Body of pancreas (tissue), 4 donors: Measurements from ENCODE around the gene PTH1R. TPM values are rescaled to one million over a fixed set of nuclear protein-coding genes. Genes with fewer than 3 reads are reported as not detected.

ENCODE experiments used
- ATAC-seq: fragments of 150-250 bp; one replicate; pipeline ENCODE4 v1.9.1; 2016
- DNase-seq, 4 donors: peaks; one replicate each; pipeline ENCODE4 v3.0.0-alpha.2; 2019
- H3K27ac ChIP-seq, 4 donors: fragments of 200-600 bp; sonication (generic); 1 replicate in 3 of 4; 2 replicates in 1 of 4; pipeline versions ENCODE4 v1.5.1 to v1.6.1; 2016 to 2019; ENCODE audit warnings: mild to moderate bottlenecking in 1 of 4, mixed read lengths in 1 of 4, moderate library complexity in 1 of 4
- H3K27me3 ChIP-seq, 2 donors: fragments of 200-600 bp; sonication (generic); one replicate each; pipeline ENCODE4 v1.6.0; 2016; ENCODE audit warnings: mild to moderate bottlenecking in 1 of 2
- H3K36me3 ChIP-seq, 2 donors: fragments of 200-600 bp; sonication (generic); replicated peaks in 1 of 2; 2 replicates each; pipeline ENCODE4 v1.5.1; 2016; ENCODE audit warnings: low read depth in 2 of 2; ENCODE audit not compliant: insufficient read depth in 1 of 2
- H3K4me1 ChIP-seq: fragments of 200-600 bp; sonication (generic); one replicate; pipeline ENCODE4 v1.6.0; 2016
- H3K4me3 ChIP-seq, 2 donors: fragments of 200-600 bp; sonication (generic); 1 replicate in 1 of 2; 2 replicates in 1 of 2; pipeline ENCODE4 v1.5.1; 2016 to 2019
- H3K9me3 ChIP-seq, 3 donors: fragments of 200-600 bp; sonication (generic); 1 replicate in 2 of 3; 2 replicates in 1 of 3; pipeline ENCODE4 v1.5.1; 2016
- POLR2A ChIP-seq, 3 donors: fragments of 450-650 bp; IDR thresholded peaks; one replicate each; pipeline ENCODE4 v1.6.1; 2016; ENCODE audit warnings: antibody characterized with exemption in 3 of 3, mild to moderate bottlenecking in 2 of 3
- WGBS, 2 donors: methylation state at CpG; one replicate each; pipeline ENCODE4 v1.1.5; 2017; 5-methylcytosine and 5-hydroxymethylcytosine counted together
- intact Hi-C: fragments of 100-400 bp; cut with DNase I; formaldehyde crosslinking; loops from one replicate; pipeline ENCODE4 v1.15.1; 2023
- total RNA-seq, 2 donors: library from RNA; depleted of rRNA; stranded (reverse); fragments of >200 nt; gene quantifications; one replicate each; pipeline ENCODE4 v1.1.0, GENCODE V29; 2016
- TF ChIP-seq, protein P1 (sequence below), 7 experiments: fragments of 450-650 bp in 4 of 7; fragments of 200-600 bp in 3 of 7; sonication (generic) in 3 of 7; IDR thresholded peaks; one replicate each; pipeline ENCODE4 v1.5.1; 2016 to 2019; ENCODE audit warnings: antibody characterized with exemption in 7 of 7

PTH1R gene
- total RNA-seq, 2 donors from 2014 or later: 1.8 to 8.2 TPM

GRCh38 chr3:46943237-46944187, 66.0 kb downstream of the PTH1R start:
- peak in 2 of 3 donors; percentile 35 to 39 for TF ChIP-seq POLR2A (IDR thresholded peaks at IDR 0.05)
- TF ChIP-seq, protein P1, sequence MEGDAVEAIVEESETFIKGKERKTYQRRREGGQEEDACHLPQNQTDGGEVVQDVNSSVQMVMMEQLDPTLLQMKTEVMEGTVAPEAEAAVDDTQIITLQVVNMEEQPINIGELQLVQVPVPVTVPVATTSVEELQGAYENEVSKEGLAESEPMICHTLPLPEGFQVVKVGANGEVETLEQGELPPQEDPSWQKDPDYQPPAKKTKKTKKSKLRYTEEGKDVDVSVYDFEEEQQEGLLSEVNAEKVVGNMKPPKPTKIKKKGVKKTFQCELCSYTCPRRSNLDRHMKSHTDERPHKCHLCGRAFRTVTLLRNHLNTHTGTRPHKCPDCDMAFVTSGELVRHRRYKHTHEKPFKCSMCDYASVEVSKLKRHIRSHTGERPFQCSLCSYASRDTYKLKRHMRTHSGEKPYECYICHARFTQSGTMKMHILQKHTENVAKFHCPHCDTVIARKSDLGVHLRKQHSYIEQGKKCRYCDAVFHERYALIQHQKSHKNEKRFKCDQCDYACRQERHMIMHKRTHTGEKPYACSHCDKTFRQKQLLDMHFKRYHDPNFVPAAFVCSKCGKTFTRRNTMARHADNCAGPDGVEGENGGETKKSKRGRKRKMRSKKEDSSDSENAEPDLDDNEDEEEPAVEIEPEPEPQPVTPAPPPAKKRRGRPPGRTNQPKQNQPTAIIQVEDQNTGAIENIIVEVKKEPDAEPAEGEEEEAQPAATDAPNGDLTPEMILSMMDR (IDR thresholded peaks at IDR 0.05): no peak
- ATAC-seq (peak; percentile 47), DNase-seq (peak; percentile 71 to 89 (median 84))
- H3K36me3 ChIP-seq: no peaks in the 10 kb centered on the region
- no peaks in the 10 kb centered on the region for H3K9me3 ChIP-seq
- 14 to 17% methylated on average over 9 to 12 of the region's 12 CpGs for WGBS, 2 donors
- H3K27ac ChIP-seq: peak overlapping the region; percentile 92 to 98 (median 92)
- intact Hi-C loops: no loop called here
- no peaks in the 10 kb centered on the region for H3K27me3 ChIP-seq
- no peak overlapping the region for H3K4me3 ChIP-seq
- peaks cover 98% of the 10 kb centered on the region for H3K4me1 ChIP-seq

GRCh38 chr3:46944191-46944590, 66.7 kb downstream of the PTH1R start:
- WGBS, 2 donors: 43 to 48% methylated on average over 7 to 8 of the region's 8 CpGs
- DNase-seq (peak in 1 of 4 donors; percentile 48), ATAC-seq (no peak)
- H3K36me3 ChIP-seq: no peaks in the 10 kb centered on the region
- no peaks in the 10 kb centered on the region for H3K9me3 ChIP-seq
- H3K4me3 ChIP-seq: no peak overlapping the region
- H3K4me1 ChIP-seq: peaks cover 98% of the 10 kb centered on the region
- no peaks in the 10 kb centered on the region for H3K27me3 ChIP-seq
- no peak for TF ChIP-seq POLR2A (IDR thresholded peaks at IDR 0.05)
- TF ChIP-seq, protein P1 (IDR thresholded peaks at IDR 0.05): peak in 1 of 7 experiments; percentile 13
- intact Hi-C loops: no loop called here
- H3K27ac ChIP-seq: peak overlapping the region; percentile 92 to 98 (median 92)

- 23 to 27% methylated on average over 5 to 6 of the region's 6 CpGs for WGBS, 2 donors
- Histone ChIP-seq H3K27me3 (no peaks in the 10 kb centered on the region), H3K4me1 (peaks cover 98% of the 10 kb centered on the region), H3K9me3 (no peaks in the 10 kb centered on the region), H3K4me3 (no peak overlapping the region), H3K36me3 (no peaks in the 10 kb centered on the region), H3K27ac (peak overlapping the region; percentile 92 to 98 (median 92))
- ATAC-seq (peak; percentile 13), DNase-seq (peak; percentile 57 to 75 (median 64))
- TF ChIP-seq, protein P1 (IDR thresholded peaks at IDR 0.05): no peak
- peak in 2 of 3 donors; percentile 27 for TF ChIP-seq POLR2A (IDR thresholded peaks at IDR 0.05)
- intact Hi-C loops: no loop called here
Measured at GRCh38 chr3:46946416-46946815, 68.9 kb downstream of the PTH1R start.

GRCh38 chr3:46946856-46947545, 69.5 kb downstream of the PTH1R start:
- Histone ChIP-seq H3K4me3 (no peak overlapping the region), H3K9me3 (no peaks in the 10 kb centered on the region), H3K27me3 (no peaks in the 10 kb centered on the region), H3K4me1 (peaks cover 94% of the 10 kb centered on the region), H3K36me3 (no peaks in the 10 kb centered on the region), H3K27ac (peak overlapping the region; percentile 92 to 98 (median 92))
- 8 to 17% methylated on average over 5 to 7 of the region's 7 CpGs for WGBS, 2 donors
- ATAC-seq (peak; percentile 18), DNase-seq (peak; percentile 56 to 82 (median 72))
- intact Hi-C loops: no loop called here
- TF ChIP-seq POLR2A (IDR thresholded peaks at IDR 0.05): no peak
- TF ChIP-seq, protein P1 (IDR thresholded peaks at IDR 0.05): no peak
